Transverse colon (tissue), 4 donors: ENCODE measurements around the gene GALNT18. TPM values are rescaled to one million over a fixed set of nuclear protein-coding genes. Genes with fewer than 3 reads are reported as not detected.
A peak's percentile ranks its signal among the peaks of the same experiment; 100 is the strongest.

Experiments
- DNase-seq: peaks from one replicate; pipeline ENCODE4 v3.0.0-alpha.2; 2019
- H3K27ac ChIP-seq, 4 donors: fragments of 200-600 bp; sonication (generic); 2 replicates each; pipeline ENCODE4 v1.5.1; 2016 to 2018; ENCODE audit warnings: inconsistent platforms in 4 of 4
- H3K27me3 ChIP-seq: fragments of 200-600 bp; sonication (generic); 2 replicates; pipeline ENCODE4 v1.5.1; 2017; ENCODE audit warnings: inconsistent platforms
- H3K36me3 ChIP-seq, 4 donors: fragments of 200-600 bp; sonication (generic); 2 replicates each; pipeline ENCODE4 v1.5.1; 2017 to 2019; ENCODE audit warnings: inconsistent platforms in 4 of 4
- H3K4me1 ChIP-seq, 4 donors: fragments of 200-600 bp; sonication (generic); 2 replicates each; pipeline ENCODE4 v1.5.1; 2017 to 2020; ENCODE audit warnings: inconsistent platforms in 4 of 4
- H3K4me3 ChIP-seq, 4 donors: fragments of 200-600 bp; sonication (generic); 1 replicate in 1 of 4; 2 replicates in 3 of 4; pipeline versions ENCODE4 v1.5.1 to v1.6.1; 2017 to 2019; ENCODE audit warnings: inconsistent platforms in 4 of 4
- H3K9me3 ChIP-seq, 2 donors: fragments of 200-600 bp; sonication (generic); 2 replicates each; pipeline ENCODE4 v1.5.1; 2017 to 2019; ENCODE audit warnings: inconsistent platforms in 2 of 2
- EP300 ChIP-seq: sonication (generic); formaldehyde crosslinking; IDR thresholded peaks from one replicate; pipeline ENCODE4 v1.6.1; 2017; ENCODE audit warnings: antibody characterized with exemption, low read depth
- POLR2A ChIP-seq: fragments of 450-650 bp; IDR thresholded peaks from one replicate; pipeline ENCODE4 v1.6.1; 2016; ENCODE audit warnings: antibody characterized with exemption, mild to moderate bottlenecking, moderate library complexity
- POLR2AphosphoS5 ChIP-seq, 3 donors: sonication (generic); formaldehyde crosslinking; IDR thresholded peaks; one replicate each; pipeline ENCODE4 v1.6.1; 2016; ENCODE audit warnings: antibody characterized with exemption in 3 of 3
- WGBS, 2 donors: methylation state at CpG; one replicate each; pipeline ENCODE4 v1.1.5; 2018; ENCODE audit warnings: low coverage in 1 of 2; 5-methylcytosine and 5-hydroxymethylcytosine counted together
- in situ Hi-C, 4 donors: fragments of 200-750 bp; cut with MboI; loops; one replicate each; pipeline versions ENCODE4 v1.15.0 to v1.15.1; 2017; ENCODE audit warnings: low sequenced_read_pairs in 3 of 4, low pct_ligation_motif_present in 1 of 4, low pct_unique_long_range_greater_than_20kb in 1 of 4
- intact Hi-C: fragments of 100-400 bp; cut with DNase I; formaldehyde crosslinking; loops from one replicate; pipeline ENCODE4 v1.15.1; 2023; ENCODE audit warnings: low total_unique reads
- total RNA-seq, 4 donors: library from RNA; depleted of rRNA; stranded (reverse); fragments of >200 nt; gene quantifications; one replicate each; pipeline ENCODE4 v1.1.0, GENCODE V29; 2016
- TF ChIP-seq, protein P1 (sequence below), 5 experiments: fragments of 200-600 bp in 3 of 5; fragments of 450-650 bp in 2 of 5; sonication (generic) in 3 of 5; IDR thresholded peaks; 1 replicate in 2 of 5; 2 replicates in 3 of 5; pipeline ENCODE4 v1.5.1; 2016 to 2017; ENCODE audit warnings: antibody characterized with exemption in 5 of 5, inconsistent platforms in 3 of 5, mild to moderate bottlenecking in 2 of 5, moderate library complexity in 1 of 5

GALNT18 gene
- total RNA-seq, 4 donors from 2014 or later: 5.6 to 22.1 (median 8.4) TPM

DNA sequence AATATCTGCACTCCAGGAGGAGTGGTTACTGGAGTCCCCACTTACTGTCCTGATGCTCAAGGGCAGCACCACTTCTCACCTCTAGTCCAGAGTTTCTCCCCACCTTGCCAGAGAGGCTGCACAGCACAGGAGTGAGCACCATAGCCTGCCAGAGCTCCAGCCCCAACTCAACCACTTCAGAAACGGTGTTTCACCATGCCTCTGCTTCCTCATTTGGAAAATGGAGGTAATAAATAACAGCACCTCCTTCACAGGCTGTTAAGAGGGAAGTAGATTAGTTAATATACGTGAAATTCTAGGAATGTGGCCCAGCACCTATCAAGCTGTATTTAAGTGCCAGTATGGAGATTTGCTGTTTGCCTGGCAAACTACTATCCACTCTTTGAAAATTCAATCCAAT is 63.0 kb downstream of the GALNT18 start:
- TF ChIP-seq EP300: no peak
- TF ChIP-seq, protein P1, sequence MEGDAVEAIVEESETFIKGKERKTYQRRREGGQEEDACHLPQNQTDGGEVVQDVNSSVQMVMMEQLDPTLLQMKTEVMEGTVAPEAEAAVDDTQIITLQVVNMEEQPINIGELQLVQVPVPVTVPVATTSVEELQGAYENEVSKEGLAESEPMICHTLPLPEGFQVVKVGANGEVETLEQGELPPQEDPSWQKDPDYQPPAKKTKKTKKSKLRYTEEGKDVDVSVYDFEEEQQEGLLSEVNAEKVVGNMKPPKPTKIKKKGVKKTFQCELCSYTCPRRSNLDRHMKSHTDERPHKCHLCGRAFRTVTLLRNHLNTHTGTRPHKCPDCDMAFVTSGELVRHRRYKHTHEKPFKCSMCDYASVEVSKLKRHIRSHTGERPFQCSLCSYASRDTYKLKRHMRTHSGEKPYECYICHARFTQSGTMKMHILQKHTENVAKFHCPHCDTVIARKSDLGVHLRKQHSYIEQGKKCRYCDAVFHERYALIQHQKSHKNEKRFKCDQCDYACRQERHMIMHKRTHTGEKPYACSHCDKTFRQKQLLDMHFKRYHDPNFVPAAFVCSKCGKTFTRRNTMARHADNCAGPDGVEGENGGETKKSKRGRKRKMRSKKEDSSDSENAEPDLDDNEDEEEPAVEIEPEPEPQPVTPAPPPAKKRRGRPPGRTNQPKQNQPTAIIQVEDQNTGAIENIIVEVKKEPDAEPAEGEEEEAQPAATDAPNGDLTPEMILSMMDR (IDR thresholded peaks at IDR 0.05): no peak
- Histone ChIP-seq H3K4me3 (no peak overlapping the region), H3K27ac (no peak overlapping the region), H3K4me1 (peaks cover 0 to 9% (median 4%) of the 10 kb centered on the region in 4 donors), H3K27me3 (no peaks in the 10 kb centered on the region), H3K9me3 (no peaks in the 10 kb centered on the region), H3K36me3 (no peaks in the 10 kb centered on the region)
- in situ Hi-C loops: no loop called here
- no peak for DNase-seq
- WGBS, 2 donors: 57% methylated on average over 2 of the region's 2 CpGs; no CpG with 5 or more reads in 1 of the 2 donors
- intact Hi-C loops: no loop called here

DNA sequence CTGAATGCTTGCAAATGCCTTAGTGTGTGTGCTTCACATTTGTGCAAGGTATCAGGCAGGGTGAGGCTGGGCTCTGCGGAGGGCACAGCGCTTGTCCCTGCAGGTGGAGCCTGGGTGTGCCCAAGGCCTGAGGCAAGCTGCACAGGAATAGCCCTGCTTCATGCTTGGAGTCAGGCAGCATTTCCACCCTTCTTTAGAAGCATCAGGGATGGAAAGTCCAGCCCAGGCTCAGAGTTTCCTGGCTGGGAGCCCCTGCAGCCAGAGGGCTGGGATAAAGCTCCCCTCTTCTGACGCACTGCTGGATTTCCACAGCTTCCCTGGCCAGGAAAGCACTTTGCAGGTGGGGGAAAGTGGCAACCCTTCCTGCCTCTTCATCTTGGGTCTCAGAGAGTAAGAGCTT is 63.4 kb downstream of the GALNT18 start:
- peak; percentile 43 for DNase-seq
- in situ Hi-C loops (no loop called here), intact Hi-C loops (no loop called here)
- TF ChIP-seq, protein P1 (IDR thresholded peaks at IDR 0.05): peak in 1 of 5 experiments; percentile 14
- TF ChIP-seq POLR2A: no peak
- 63% methylated on average over 3 of the region's 3 CpGs; no CpG with 5 or more reads in 1 of the 2 donors for WGBS, 2 donors
- H3K4me1 ChIP-seq: peaks cover 0 to 9% (median 4%) of the 10 kb centered on the region in 4 donors
- H3K27me3 ChIP-seq: no peaks in the 10 kb centered on the region
- H3K27ac ChIP-seq: no peak overlapping the region
- H3K9me3 ChIP-seq: no peaks in the 10 kb centered on the region
- H3K4me3 ChIP-seq: no peak overlapping the region
- H3K36me3 ChIP-seq: no peaks in the 10 kb centered on the region

DNA sequence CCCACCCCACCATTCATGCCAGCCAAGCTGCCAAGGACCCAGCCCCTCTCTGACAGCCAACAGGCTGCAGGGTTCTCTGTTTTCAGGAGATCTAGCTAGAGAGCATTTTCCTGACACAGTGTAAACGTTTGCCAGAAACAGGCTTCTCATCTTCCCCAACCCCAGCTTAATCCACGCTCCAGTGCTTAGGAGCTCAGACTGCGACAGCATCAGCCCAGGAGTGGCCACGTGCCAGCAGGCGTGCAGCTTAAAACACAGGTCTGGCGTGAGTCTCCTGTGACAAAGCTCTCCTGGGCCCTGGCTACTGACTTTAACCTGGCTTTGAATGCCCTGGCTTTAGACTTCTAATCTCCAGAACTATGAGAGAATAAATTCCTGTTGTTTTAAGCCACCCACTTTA is 66.6 kb downstream of the GALNT18 start:
- intact Hi-C loops: no loop called here
- Histone ChIP-seq H3K4me1 (peaks cover 0 to 13% (median 6%) of the 10 kb centered on the region in 4 donors), H3K4me3 (no peak overlapping the region), H3K27me3 (no peaks in the 10 kb centered on the region), H3K27ac (no peak overlapping the region), H3K9me3 (no peaks in the 10 kb centered on the region), H3K36me3 (no peaks in the 10 kb centered on the region)
- no peak for DNase-seq
- in situ Hi-C loops: no loop called here
- 81% methylated on average over 6 of the region's 6 CpGs; no CpG with 5 or more reads in 1 of the 2 donors for whole genome bisulfite sequencing, 2 donors
- no peak for TF ChIP-seq POLR2AphosphoS5 (IDR thresholded peaks at IDR 0.05)
- no peak for TF ChIP-seq POLR2A
- no peak for TF ChIP-seq EP300
- TF ChIP-seq, protein P1 (IDR thresholded peaks at IDR 0.05): no peak

DNA sequence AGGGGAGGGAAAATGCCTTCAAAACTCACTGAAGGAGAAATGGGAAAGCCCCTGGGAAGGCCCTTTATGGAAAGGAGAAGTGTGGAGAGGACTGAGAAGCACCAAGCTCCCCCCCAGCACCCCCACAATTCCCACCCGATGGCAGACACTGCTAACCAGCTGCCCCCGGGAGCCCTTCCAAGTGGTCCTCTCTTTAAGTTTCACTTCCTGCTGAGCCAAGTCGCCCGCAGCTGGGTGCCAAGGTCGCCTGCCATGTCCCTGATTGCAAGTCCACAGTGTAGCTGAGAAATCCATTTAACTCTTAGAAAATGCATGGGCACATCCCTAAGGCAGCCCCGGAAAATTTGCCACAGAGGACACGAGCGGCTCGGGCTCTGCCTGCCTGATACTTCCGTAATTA is 68.2 kb downstream of the GALNT18 start:
- WGBS, 2 donors: 64% methylated on average over 10 of the region's 10 CpGs; no CpG with 5 or more reads in 1 of the 2 donors
- DNase-seq: no peak
- H3K27me3 ChIP-seq: no peaks in the 10 kb centered on the region
- intact Hi-C loops: no loop called here
- no peaks in the 10 kb centered on the region for H3K9me3 ChIP-seq
- no peak overlapping the region for H3K4me3 ChIP-seq
- no peaks in the 10 kb centered on the region for H3K36me3 ChIP-seq
- in situ Hi-C loops: no loop called here
- TF ChIP-seq POLR2AphosphoS5 (IDR thresholded peaks at IDR 0.05): no peak
- TF ChIP-seq EP300: no peak
- TF ChIP-seq POLR2A: no peak
- TF ChIP-seq, protein P1 (IDR thresholded peaks at IDR 0.05): no peak
- peaks cover 0 to 13% (median 8%) of the 10 kb centered on the region in 4 donors for H3K4me1 ChIP-seq
- H3K27ac ChIP-seq: no peak overlapping the region
